Activated CD4-positive, alpha-beta T cell treated with anti-CD3 and anti-CD28 coated beads, Interleukin-2, Interleukin-6, amounts not matched to agents 100 ng/mL and 50 ng/mL, durations not matched to agents 16 hours and 8 hours (primary cell): ENCODE data around the gene NHLRC4.

ENCODE experiments used
- DNase-seq: peaks from one replicate; pipeline ENCODE4 v3.0.0-alpha.2; 2020

Gene NHLRC4

GRCh38 chr16:568401-569258, 1.8 kb downstream of the NHLRC4 start:
- DNase-seq = no peak

GRCh38 chr16:569445-570254, 2.8 kb downstream of the NHLRC4 start, which contains the start of gene PIGQ:
TSS of gene PIGQ (plus strand) at chr16:569968. CDS start at chr16:574075, 4,107 bp downstream.
- DNase-seq = peak; percentile 78

DNA sequence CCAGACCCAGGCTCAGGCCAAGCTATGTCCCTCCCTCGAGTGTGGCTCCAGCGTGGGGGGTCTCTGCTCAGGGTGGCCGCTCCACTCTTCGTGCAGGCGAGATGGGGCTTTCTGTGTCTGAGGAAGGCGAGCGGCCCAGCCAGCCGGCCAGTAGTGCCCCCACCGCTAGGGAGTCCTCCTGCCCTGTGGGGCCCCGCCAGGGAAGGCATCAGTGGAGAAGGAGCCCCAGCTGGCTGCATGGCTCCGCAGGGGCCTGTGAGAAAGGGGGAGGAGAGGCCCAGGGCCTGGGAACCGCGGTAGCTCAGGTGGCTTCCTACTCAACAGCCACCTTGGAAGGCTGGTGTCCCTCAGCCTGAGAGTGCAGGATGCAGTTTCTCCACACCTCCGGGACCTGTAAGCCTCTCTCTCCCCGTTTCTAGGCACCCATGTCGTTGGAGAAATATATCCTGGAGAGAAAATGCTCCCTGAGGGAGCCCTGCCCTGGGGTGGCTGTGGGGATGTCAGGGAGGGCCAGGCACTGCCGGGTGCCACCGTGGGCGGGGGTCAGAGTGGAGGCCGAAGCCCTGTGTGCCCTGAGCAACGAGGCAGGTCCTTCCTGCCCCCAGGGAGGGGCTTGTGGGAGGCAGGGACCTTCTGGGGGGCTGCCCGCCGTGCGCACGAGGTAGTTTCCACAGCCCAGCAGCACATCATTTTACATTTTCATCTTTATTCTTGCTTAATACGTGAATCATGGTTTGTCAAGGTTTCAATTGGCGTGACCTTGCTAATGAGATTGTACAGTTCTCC, 6.3 kb downstream of the NHLRC4 start:
- no peak for DNase-seq

DNA sequence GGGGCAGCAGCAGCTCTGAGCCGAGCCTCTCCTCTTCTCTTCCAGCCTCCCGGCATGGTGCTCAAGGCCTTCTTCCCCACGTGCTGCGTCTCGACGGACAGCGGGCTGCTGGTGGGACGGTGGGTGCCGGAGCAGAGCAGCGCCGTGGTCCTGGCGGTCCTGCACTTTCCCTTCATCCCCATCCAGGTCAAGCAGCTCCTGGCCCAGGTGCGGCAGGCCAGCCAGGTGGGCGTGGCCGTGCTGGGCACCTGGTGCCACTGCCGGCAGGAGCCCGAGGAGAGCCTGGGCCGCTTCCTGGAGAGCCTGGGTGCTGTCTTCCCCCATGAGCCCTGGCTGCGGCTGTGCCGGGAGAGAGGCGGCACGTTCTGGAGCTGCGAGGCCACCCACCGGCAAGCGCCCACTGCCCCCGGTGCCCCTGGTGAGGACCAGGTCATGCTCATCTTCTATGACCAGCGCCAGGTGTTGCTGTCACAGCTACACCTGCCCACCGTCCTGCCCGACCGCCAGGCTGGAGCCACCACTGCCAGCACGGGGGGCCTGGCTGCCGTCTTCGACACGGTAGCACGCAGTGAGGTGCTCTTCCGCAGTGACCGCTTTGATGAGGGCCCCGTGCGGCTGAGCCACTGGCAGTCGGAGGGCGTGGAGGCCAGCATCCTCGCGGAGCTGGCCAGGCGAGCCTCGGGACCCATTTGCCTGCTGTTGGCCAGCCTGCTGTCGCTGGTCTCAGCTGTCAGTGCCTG, 7.4 kb downstream of the NHLRC4 start:
- no peak for DNase-seq

DNA sequence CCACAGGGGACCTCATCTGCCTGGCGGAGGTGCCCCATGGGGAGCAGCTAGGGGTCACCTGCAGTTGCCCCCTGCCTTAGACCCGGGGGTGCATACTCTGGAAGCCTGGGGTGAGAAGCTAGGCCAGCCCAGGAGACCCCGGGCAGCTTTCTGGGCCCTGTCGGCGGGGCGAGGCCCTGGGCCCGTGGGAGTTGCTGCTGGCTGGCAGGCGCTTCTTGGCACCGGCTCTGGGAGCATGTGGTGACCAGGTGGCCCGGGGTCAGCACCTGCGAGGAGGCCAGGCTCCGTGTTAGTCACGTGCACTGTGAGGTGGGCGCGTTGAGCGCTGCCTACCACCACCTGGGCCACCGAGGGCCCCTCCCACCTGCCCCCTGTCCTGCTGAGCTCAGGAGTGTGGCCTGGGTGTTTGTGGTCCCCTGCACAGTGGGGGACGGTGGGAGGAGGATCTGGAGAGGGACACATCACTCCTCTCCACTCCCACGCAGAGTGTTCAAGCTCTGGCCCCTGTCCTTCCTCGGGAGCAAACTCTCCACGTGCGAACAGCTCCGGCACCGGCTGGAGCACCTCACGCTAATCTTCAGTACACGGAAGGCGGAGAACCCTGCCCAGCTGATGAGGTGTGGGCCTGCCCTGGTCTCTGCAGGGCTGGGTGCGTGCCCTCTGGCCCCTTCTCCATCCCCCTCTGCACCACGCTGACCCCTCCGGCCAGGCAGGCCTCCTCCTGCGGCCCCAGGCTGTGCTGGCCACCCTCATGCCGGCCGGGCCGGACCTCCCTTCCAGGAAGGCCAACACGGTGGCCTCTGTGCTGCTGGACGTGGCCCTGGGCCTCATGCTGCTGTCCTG, 8.8 kb downstream of the NHLRC4 start:
- no peak for DNase-seq

- no peak for DNase-seq
These were observed 9.5 kb downstream of the NHLRC4 start for GRCh38 chr16:576197-576822.

- no peak for DNase-seq
These were observed 10.0 kb downstream of the NHLRC4 start for GRCh38 chr16:576823-577201.

DNA sequence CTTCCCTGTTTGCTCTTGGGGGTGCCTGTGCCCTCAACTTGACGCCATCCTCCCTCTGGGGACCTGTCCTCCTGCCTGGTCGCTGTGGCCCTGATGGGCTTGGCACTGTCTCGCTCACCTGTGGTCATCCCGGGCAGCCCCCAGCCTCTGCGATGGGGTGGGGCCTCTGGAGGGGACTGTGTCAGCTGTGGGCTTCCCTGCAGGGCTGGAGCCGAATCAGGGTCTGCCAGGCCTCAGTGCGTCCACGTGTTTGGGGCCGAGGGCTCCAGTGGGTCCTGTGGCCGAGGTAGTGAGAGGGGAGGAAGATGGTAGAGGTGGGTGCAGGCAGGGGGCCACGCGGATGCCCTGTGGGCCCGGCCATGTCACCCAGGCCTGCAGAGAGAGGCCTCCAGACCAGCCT, 11.0 kb downstream of the NHLRC4 start:
- DNase-seq = no peak

DNA sequence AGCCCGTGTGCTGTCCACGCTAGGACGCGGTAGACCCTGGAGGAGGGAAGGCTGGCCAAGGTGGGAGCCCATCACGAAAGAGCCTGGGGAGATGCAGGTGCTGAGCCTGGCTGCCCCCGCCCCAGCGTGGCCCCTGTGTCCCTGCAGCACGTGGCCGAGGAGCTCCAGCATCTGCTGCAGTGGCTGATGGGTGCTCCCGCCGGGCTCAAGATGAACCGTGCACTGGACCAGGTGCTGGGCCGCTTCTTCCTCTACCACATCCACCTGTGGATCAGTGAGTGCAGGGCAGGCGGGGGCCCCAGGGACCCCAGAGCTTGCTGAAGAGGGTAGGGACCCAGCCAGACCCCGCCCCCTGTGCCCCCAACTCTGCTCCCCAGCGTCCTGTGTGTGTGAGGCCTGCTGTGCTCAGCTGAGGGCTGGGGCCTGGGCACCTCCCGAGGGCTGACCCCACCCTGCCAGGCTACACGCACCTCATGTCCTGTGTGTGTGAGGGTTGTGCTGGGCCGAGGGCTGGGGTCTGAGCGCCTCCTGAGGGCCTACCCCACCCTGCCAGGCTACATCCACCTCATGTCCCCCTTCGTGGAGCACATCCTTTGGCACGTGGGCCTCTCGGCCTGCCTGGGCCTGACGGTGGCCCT, 11.5 kb downstream of the NHLRC4 start:
- DNase-seq = no peak

GRCh38 chr16:578870-579405, 12.1 kb downstream of the NHLRC4 start:
- peak; percentile 74 for DNase-seq

GRCh38 chr16:580141-580945, 13.5 kb downstream of the NHLRC4 start:
- no peak for DNase-seq

DNA sequence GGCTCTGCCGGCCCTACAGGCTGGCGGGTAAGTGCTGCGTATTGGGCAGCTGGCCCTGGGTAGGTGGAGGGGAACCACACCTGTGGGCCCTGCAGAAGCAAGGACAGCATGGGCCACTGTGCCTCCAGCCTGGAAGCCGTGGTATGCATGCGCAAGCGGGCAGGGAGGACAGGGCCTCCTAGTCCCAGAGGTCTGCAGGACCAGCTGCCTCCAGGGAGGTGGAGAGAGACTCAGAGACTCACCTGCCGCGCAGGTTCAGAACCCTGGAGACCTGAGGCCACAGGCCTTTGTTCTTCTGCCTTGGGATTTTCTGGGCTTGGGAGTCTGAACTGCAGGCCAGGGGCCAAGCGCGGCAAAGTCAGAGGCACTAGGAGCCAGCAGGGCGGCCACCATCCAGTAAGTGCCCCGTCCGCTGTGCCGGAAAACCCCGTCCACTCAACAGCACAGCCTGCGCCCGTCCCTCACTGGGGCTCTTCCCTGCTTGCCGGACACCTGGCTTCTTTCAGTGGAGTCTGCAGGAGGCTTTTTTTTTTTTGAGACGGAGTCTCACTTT, 14.2 kb downstream of the NHLRC4 start:
- no peak for DNase-seq

DNA sequence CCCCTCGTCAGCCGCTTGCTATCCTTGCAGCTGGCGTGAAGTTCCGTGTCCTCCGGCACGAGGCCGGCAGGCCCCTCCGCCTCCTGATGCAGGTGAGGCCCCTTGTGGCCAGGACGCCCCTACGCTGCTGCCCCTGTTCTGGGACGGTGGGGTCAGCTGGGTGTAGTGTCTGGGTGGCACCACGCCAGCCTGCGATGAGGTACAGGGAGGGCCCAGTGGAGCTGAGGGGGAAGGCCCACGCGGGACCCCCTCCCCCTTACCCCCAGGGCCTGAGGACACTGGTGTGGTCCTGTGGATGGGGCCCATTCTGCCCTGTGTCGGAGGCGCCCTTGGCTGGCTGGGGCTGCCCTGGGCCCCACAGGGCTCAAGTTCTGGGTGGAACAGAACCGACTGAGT, 15.4 kb downstream of the NHLRC4 start:
- DNase-seq = no peak

GRCh38 chr16:582614-583331, 16.0 kb downstream of the NHLRC4 start:
- DNase-seq = no peak

GRCh38 chr16:583470-583814, 16.6 kb downstream of the NHLRC4 start:
- DNase-seq = no peak

GRCh38 chr16:583815-584591, 17.2 kb downstream of the NHLRC4 start:
- no peak for DNase-seq

DNA sequence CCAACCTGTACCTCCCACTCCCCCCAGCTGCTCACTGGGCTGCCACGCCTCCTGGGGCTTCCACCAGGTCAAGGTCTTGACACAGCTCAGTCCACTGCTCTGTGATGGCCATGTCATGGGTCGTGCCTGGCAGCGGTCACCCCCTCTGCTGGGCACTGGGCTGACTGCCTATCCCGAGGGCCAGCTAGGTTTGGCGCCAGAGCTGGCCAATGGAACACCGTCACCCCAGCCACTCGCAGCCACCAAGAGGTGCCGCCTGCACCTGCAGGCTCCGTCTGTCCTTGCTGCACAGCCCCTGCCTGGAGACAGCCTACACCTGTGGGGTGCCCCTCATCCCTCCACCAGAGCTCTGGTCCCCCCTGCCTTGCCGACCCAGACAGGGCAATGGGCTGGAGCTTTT, 18.5 kb downstream of the NHLRC4 start:
- DNase-seq = no peak
